H1 (cell line): ENCODE measurements around the gene EPB41L4A. TPM values are rescaled to one million over a fixed set of nuclear protein-coding genes. Genes with fewer than 3 reads are reported as not detected.

Experiments
- CTBP2 ChIP-seq: IDR thresholded peaks from 2 replicates; pipeline ENCODE4 v1.7.0; 2011; ENCODE audit warnings: borderline replicate concordance, mild to moderate bottlenecking, moderate library complexity, mixed read lengths, low read length; ENCODE audit not compliant: insufficient read depth, insufficient read length
- CTCF ChIP-seq, 3 experiments: IDR thresholded peaks; 1 replicate in 2 of 3; 2 replicates in 1 of 3; pipeline versions ENCODE4 v1.5.1 to v1.6.1; 2011; ENCODE audit warnings: low read length in 3 of 3, mild to moderate bottlenecking in 3 of 3, inconsistent platforms in 2 of 3, low read depth in 1 of 3, moderate library complexity in 1 of 3; ENCODE audit not compliant: insufficient read depth in 1 of 3; ENCODE audit errors: control extremely low read depth in 1 of 3
- RAD21 ChIP-seq, 2 experiments: IDR thresholded peaks in 1 of 2; conservative IDR thresholded peaks in 1 of 2; 2 replicates each; pipeline ENCODE4 v1.6.1; 2011; ENCODE audit warnings: low read depth in 2 of 2, low read length in 2 of 2, improper control_type of control experiment in 1 of 2, inconsistent platforms in 1 of 2, mild to moderate bottlenecking in 1 of 2, moderate library complexity in 1 of 2
- polyA plus RNA-seq, 7 experiments: library from polyadenylated mRNA; depleted of rRNA in 3 of 7; stranded (reverse) in 5 of 7; unstranded in 2 of 7; fragments of >200 nt in 5 of 7; fragments of 200-250 nt in 2 of 7; gene quantifications; 1 replicate in 5 of 7; 2 replicates in 1 of 7; 4 replicates in 1 of 7; pipeline versions ENCODE4 v1.2.1 to v1.2.3, GENCODE V29; 2011 to 2013; ENCODE audit warnings: missing spikeins in 2 of 7, mixed read lengths in 2 of 7
- total RNA-seq: library from RNA; stranded (reverse); fragmentation: NEBNext Ultra II Directional; extraction: Animal tissue kit (Norgen Biotek cat#: 25700); gene quantifications from 2 replicates; pipeline ENCODE4 v1.2.1, GENCODE V29; 2021

EPB41L4A gene
- total and polyA plus RNA-seq, 2 of the 8 experiments (the other 6 are each of a cell fraction or from before 2014, with no cell fraction given): 1.6 to 4.6 TPM

- TF ChIP-seq CTCF (IDR thresholded peaks at IDR 0.05; ENCODE audit: control extremely low read depth in 1 of 3, insufficient read depth in 1 of 3, low read depth in 1 of 3, low read length in 3 of 3) (no peak), RAD21 (IDR thresholded peaks at IDR 0.05 in 1 of 2, conservative IDR thresholded peaks at IDR 0.05 in 1 of 2; ENCODE audit: low read depth in 2 of 2, low read length in 2 of 2) (no peak), CTBP2 (no peak)
Observed at GRCh38 chr5:112217843-112218579, 201.1 kb downstream of the EPB41L4A start (continued).
